GM19238 (cell line): ENCODE results near the gene DOCK2.

Experiments
- DNase-seq: peaks from one replicate; pipeline ENCODE4 v3.0.0; 2011; ENCODE audit warnings: low spot score; ENCODE audit not compliant: insufficient read length

Gene DOCK2

DNA sequence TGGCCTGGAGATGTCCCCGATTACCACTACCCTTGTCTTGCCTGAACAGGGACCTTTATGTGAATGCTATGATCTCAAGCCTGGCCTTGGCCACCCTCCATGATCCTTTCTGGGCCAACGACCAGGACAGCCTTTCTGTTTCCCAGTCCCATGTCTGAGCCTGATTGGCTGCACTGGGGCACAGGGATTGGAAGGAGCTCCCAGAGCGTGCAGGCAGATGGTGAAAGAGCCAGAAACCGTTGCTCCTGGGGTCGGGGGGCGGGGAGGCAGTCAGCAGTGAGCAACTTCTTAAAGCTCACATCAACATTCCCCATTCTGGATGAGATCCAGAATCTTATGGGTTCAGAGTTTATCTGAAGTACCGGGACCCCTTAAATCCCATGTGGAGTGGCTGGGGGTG, 258.9 kb downstream of the DOCK2 start:
- DNase-seq = no peak

DNA sequence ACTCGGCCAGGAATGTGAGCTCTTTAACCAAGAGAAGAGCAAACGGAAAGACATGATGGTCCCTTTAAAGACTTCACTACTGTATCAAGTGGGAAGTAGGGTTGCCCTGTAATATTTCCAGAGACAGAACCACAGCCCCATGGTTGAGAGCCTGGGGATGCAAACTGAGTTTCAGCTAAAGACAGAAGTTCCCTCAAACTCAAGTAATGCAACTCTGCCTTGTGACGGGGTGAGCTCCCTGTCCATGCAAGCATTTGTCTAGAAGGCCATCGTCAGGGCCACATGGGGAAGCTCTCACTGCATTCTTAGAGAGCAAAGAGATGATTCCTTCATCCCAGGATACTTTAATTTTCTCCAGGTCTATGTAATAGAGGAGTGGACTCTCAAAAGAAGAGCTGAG, 260.4 kb downstream of the DOCK2 start:
- no peak for DNase-seq

DNA sequence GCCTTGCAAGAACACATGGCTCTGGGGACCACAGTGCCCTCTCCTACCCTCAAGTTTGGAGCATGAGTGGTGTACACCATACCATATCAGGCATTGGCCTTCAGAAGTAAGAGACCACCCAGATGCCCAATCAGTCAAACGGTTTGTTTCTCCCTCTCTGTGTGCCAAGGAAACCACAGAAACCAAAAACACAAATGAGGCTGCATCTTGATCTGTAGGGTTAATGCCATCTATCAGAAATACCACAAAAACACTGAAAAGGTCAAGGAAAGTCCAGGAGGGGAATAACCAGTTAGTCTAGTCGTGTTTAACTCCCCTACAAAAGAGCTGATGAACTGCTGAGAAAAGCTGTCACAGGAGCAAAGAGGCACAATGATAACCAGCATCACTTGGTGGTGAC, 264.8 kb downstream of the DOCK2 start:
- no peak for DNase-seq

DNA sequence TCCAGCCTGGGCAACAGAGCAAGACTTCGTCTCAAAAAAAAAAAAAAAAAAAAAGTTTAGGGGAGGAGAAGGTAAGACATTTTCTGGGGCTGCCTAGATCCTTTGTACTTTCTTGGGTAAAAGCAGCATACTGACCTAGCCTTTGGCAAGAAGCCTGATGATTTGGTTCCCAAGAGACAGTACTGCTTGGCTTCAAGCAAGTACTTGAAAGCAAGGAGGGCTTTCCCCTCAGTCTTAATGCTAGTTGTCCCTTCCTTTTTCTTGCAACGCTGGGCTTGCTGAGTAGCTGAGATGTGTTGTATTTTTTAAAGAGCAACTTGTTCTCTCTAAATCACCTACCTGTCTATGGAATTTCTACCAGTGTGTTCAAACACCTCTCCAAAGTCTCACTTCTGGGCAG, 267.0 kb downstream of the DOCK2 start:
- no peak for DNase-seq

DNA sequence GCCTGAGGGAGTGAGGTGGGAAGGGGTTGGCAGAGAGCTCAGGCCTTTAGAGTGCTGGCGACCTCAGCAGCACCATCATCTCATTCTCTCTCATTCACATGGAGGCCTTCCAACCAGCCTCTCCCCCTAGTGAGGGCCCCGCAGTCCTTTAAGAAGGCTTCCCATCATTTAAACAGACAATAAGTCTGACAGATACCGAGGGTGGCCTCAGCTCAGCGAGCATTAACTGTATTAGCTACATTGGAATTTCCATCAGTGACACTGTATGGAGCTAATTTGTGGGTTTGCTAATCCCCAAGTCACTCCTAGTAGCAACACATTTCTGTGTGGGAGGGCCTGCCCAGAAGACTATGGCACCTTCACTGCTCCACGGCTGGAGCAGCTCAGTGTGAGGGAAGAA, 267.4 kb downstream of the DOCK2 start:
- no peak for DNase-seq

DNA sequence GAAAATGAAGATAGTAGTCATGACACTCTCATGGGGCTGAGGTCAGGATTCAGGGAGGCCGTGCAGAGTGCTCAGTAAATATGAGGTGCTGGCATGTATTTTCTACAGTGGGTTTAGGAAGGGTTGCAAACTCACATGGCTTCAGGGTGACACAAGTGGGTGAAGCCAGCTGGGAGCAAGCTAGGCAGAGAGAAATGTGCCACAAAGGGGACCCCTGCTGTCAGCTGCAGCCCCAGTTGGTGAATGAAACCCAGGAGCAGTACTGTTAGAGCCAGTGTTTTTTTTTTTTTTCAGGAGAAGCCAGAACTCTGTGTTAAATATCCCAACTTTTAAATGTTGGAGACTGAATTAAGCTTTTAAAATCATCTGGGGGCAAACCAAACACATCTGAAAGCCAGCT, 267.9 kb downstream of the DOCK2 start:
- no peak for DNase-seq

DNA sequence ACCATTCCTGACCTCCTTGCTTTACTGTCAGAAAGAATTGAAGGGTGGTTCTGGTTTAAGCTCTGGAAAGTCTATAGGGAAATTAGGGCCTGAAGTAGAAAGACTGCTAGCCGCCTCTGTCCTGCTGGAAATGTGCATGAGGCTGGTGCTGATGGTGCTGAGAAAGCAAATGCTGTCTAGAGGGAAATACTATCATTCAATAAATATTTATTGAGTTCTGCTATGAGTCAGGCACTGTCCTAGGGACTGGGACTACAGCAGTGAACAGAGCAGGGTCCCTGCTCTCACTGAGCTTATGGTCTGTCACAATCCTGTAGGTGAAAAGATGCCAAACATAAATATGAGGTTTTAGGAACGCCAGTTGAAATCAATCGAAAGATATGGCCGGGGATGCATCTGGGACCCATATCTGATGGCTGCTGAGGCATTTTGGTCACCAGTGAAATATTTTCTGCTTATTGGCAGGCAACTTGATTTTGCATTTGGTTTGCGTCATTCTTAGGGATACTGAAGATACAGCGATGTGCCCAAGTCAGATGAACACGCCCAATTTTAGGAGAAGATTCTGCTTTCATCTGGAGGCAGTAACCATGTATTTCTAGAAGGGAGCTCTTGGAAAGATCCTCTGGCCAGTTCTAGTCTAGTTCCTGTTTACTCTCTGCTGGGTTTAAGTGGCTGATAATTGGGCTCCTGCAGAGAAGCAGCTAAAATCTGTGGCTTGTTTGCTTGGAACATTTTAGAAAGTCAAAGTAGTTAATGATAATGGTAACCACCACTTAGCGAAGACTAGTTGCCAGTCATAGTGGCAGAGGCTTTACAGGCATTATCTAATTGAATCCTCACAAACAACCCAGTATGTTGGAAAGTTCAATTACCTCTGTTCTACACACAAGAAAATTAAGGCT, 269.9 kb downstream of the DOCK2 start:
- no peak for DNase-seq

DNA sequence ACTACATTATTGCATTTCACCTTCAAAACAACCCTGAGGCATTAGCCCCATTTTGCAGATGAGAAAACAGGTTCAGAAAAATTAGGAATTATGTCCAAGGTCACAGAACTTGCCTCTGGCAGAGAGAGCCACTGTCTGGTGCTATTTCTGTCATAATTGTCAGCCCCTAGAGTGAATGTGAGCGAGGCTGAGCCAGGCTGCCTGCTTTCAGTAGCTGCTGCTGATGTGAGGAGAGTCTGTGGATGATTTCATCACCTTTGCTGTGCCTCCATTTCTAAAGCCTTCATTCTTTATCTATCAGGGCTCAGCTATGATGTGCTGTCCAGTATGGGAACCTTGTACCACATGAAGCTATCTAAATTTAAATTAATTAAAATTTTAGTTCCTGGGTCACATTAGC, 271.8 kb downstream of the DOCK2 start:
- no peak for DNase-seq

DNA sequence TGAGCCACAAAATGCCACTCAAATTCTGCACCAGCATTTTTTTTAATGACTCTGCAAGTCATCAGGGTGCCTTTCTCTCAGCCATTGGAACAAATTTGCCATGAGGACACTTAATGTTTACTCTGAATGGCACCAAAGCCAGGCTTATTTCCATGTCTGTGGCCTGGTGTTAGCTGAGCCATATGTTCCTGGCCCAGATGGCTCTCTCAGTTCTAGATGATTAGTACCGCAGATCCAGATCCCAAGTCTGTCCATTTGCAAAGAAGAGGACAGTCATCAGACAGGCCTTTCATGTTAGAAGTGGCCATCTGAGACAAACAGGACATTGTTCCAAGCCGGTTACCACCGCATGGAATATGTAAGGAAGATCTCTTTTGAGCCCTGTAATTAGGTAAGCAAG, 272.9 kb downstream of the DOCK2 start:
- no peak for DNase-seq

DNA sequence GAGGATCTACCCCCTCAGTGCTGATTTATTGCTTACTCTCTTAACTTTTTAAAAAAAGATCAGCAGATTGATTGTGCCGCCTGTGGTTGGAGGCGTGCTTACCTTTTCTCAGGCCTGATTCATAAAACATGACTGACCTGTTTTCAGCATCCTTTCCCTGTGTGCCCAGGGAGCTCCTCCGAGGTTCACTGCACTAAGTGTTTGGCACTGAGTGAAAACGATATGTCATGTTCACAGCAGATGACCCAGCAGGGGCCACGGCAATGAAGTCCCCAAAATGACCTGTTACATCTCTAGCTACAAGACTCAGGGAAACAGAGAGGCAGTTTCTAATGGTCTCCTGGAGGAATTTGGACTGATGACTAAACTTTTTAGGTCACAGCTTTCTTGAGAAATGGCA, 273.3 kb downstream of the DOCK2 start:
- no peak for DNase-seq

DNA sequence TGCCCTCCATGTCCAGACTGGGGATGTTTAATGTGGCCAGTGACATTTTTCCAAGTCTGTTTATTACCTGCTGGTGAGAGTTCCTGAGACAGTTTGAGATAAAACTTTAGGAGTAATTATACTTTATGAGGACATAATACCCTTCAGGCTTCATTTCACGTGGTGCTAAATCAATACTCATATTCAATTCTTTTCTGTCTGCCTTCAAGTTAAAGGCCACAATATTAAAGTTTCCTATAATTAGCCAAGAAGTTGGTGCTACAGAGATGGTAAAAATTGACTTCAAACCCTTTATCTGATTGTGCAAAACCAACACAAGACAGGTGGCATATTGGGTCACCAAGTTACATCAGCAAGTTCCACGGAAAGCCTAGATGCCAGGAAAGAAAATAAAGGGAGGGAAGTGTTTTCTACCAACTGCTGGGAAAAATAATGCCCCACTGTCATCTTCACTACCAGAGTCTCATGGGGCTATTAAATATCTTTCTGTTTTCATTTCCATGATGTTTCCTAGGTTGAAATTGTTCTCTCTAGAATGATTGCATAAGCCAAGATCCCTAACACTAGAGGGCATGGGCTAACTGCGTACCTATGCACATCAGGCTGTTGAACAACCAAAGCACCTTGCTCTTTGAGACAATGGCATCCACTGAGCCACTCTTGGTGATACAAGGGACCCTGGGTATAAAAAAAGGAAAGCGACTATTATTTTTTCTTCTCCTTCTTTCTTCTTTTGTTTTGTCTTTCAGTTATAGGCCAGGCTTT, 274.6 kb downstream of the DOCK2 start:
- no peak for DNase-seq

DNA sequence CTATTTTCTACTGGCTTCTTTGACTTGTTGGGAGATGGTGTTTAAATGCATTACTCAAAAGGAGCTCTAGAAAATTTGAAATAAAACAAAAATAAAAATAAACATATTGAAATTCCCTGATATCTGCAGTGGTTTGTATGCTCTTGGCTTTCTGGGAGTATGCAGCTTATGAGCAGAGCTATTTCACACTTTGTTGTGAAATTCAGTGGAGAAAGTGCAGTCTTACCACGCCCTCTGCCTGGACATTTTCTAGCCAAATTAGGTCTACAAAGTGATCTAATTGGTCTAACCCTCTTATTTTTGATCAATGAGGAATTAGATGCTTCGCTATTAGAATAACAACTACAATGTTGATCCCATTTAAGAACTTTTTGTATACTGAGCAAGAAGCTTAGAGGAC, 276.4 kb downstream of the DOCK2 start:
- DNase-seq = no peak

DNA sequence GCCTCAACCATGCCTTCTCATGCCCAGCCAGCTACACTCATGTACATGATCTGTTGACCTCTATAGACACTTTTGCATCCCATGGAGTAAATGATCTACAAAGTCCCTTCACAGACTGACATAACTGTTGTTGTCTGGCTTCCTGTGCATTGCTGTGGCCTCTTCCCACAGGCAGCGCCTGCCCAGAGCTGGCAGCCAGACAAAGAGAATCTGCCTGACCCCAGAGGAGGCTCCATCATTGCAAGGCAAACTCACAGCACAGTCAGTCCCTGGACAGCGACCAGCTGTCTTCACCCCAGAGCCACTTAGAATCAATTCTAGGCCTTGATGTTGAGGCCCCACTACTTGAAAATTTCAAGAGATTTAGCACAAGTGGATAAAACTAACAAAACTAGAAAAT, 277.7 kb downstream of the DOCK2 start:
- no peak for DNase-seq

DNA sequence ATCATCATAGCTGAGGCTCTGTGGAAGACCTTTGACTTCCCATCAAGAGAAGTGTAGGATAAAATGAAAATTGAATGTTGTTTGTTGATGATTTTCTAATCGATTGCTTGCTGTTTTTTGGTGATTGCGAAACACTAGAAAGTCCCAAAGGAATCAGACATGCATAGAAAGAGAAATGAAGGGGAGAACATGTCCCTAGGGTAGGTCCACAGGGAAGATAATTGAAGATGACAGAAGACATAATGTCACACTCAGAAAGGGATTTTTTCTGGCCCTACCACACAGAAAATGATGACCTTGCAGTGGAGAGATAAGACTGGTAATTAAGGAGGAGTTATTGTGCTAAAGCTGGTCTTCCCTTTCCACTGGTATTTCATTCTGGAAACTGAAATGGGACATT, 280.4 kb downstream of the DOCK2 start:
- DNase-seq = no peak

DNA sequence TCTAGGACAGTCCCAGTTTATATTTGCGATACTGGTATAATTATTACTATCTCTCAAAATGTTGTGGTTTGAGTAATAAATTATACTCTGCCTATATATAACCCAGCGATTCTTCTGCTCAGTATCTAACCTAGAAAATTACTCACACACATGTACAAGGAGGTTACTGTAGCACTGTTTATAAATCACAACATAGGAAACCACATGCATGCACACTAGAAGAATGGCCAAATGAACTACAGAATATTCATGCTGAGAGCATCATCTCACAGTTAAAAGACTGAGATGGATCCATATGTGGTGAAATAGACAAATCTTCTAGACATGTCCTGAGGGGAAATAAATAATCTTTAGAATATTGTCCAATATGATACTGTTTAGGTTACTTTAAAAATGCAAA, 281.2 kb downstream of the DOCK2 start:
- no peak for DNase-seq

DNA sequence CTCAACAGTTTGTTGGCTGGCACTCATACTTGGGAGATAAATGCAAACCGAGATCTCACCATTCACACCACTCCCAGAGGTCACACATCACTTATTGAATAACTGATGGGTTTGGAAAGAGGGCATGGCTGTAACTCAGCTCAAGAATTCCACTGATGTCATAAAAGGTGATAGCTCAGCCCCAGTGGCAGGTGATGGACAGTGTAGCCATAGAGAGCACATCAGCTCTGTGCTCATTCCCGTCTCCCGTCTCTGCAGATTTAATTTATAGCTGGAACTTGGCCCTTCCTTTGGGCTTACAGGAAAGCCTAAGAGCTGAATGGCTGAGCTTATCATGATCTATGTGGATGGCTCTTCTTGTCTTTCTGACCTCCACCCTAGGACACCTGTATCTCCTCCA, 283.4 kb downstream of the DOCK2 start:
- no peak for DNase-seq

DNA sequence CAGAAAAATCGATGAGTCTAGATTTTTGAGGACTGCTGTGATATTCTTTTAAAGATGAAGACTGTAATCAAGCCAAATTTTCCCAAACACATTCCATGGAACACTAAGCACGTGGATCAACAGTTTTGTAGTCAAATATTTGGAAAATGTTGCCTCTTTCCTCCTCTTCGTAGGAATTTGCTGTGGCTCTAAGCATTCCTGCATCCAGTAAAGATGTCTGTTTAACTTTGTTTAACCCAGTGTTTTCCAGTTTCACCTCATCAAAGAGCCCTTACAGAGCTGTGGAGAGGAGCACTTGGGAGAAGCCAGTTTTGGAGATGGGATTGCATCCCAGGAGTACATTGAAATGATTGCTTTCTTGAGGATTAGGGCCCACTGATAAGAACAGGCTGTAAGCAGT, 284.3 kb downstream of the DOCK2 start:
- no peak for DNase-seq

DNA sequence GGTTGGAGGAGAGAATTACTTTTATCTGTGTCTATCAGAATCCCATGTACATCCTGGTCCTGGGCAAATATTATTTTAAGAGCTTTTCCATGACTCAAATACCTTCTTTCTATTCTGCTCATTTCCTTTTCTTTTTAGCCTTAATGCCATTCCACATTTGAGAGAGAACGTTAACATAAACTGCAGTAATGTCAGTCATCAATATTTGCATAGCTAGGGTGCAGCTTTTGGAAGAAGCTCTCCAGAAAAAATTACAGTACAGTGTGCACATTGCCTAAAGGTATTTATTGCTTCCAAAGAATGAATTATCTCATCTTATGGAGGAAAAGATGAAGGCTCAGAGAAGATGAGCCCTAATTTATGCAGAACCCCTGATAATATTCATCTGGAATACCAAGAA, 284.9 kb downstream of the DOCK2 start:
- DNase-seq = no peak

DNA sequence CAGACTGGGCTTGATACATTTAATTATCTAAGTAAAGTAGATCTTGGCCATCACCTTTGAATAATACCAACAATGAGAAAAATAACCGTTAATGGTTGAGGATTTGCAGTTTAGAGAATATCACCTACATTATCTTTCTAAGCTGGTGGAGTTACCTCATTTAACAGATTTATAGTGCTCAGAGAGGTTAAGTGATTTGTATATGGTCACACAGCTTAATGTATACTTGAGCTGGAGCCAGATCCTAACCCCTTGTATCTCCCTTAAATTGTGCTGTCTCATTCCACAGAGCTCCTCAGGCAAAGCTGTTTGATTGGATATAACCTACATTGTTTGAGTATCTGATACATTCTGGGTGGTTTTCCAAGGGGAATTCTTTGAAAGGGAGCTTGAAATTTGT, 285.4 kb downstream of the DOCK2 start:
- DNase-seq = no peak

DNA sequence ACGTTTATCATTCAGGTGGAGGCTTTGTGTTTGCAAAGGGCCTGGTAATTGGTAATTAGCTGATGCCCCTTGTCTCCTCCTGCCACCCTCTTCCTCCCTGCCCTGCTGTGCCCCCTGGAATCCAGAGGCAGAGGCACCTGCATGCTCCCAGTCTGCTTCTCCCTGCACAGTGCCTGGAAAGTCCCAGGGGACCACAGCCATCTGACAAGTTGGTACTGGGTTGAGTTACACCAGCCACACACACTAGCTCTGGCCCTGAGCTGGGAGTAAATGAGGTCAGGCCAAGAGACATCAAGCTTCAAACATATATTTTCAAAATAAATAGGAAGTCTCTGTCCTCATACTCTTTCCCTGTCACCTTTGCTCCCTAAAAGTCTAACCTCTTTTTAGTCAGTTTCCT, 286.9 kb downstream of the DOCK2 start:
- DNase-seq = no peak

DNA sequence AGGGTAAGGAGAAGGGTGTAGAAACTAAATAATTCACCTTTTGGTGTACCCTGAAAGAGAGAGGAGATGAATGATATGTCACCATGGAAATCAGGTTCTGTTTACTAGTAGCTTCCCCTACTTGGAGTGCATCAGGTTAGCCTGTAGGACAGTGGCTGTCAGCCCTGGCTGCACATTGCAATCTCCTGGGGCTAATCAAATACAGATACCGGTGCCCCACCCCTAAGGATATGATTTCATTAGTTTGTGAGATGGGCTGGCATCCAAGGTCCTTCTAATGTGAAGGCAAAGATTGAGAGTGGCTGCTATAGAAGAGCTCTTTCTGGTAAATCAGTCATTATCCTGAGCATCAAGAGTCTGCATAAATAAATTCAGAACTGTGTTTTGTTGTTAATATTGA, 296.1 kb downstream of the DOCK2 start:
- no peak for DNase-seq

DNA sequence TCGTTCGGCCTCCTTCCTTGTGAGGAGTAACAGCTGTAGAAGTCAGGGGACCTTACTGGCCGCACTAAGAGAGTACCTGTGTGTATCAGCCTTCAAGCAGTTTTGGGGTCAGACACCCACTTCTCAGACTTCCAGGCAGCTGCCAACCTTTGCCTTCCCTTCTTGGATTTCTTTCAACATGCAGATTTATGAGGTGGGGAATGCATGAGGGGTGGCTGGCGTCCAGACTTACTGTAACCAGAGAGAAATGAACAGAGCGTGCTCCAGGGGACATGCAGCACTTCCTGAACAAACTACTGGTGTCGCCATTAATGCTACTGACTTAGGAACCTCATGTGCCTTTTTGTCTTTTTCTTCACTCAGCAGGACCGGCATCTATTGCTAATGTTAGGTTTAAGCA, 296.5 kb downstream of the DOCK2 start:
- DNase-seq = no peak

DNA sequence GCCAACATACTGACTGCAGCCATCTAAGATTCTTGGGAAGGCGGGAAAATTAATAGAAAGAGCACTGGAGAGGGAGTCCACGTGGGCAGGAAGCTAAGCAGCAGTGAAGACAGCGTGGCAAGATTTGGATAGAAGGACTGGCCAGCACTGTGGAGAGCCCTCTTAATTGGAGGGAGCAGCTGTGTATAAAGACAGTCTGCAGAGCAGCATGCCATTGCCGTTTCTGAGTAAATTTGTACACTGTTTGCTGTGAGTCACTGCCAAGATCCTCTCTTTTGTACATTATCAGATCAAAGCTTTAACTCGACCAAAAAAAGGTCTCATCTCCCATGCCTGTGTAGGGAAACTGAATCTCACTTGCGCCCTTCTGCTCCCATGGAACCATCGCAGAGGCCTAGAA, 297.9 kb downstream of the DOCK2 start:
- no peak for DNase-seq
